Renal cortex interstitium (tissue), 11 donors: ENCODE measurements around the gene CSNK1D. TPM values are rescaled to one million over a fixed set of nuclear protein-coding genes. Genes with fewer than 3 reads are reported as not detected.

Experiments
- DNase-seq, 11 donors: peaks; one replicate each; pipeline ENCODE4 v3.0.0-alpha.2; 2013; ENCODE audit warnings: low read depth in 9 of 11, low spot score in 4 of 11; ENCODE audit errors: extremely low read depth in 1 of 11
- polyA plus RNA-seq, 3 donors: library from polyadenylated mRNA; unstranded; fragments of 120-200 nt; gene quantifications; one replicate each; pipeline ENCODE4 v1.2.1, GENCODE V29; 2013; ENCODE audit not compliant: insufficient read length in 3 of 3

CSNK1D gene
- polyA plus RNA-seq, 3 donors, result 116 to 137 (median 127) TPM

GRCh38 chr17:82300228-82300627, 26.7 kb upstream of the CSNK1D start:
- no peak for DNase-seq

DNA sequence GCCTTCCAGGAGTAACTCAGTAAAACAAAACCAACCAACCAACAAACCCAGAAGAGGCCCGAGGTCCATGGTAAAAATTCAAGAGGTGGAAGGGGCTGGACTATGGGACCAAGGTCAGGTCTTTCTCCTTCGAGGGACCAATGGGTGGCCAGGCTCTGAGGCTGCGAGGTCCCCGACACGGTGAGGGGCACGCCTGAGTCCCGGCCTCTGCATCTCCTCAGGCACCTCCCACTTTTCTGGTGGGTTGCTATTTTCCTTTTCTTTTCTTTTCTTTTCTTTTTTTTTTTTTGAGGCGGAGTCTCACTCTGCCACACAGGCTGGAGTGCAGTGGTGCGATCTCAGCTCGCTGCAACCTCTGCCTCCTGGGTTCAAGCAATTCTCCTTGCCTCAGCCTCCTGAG, 26.0 kb upstream of the CSNK1D start:
- DNase-seq, result no peak

- DNase-seq, result no peak
Observed at GRCh38 chr17:82298538-82299421, 25.3 kb upstream of the CSNK1D start.

DNA sequence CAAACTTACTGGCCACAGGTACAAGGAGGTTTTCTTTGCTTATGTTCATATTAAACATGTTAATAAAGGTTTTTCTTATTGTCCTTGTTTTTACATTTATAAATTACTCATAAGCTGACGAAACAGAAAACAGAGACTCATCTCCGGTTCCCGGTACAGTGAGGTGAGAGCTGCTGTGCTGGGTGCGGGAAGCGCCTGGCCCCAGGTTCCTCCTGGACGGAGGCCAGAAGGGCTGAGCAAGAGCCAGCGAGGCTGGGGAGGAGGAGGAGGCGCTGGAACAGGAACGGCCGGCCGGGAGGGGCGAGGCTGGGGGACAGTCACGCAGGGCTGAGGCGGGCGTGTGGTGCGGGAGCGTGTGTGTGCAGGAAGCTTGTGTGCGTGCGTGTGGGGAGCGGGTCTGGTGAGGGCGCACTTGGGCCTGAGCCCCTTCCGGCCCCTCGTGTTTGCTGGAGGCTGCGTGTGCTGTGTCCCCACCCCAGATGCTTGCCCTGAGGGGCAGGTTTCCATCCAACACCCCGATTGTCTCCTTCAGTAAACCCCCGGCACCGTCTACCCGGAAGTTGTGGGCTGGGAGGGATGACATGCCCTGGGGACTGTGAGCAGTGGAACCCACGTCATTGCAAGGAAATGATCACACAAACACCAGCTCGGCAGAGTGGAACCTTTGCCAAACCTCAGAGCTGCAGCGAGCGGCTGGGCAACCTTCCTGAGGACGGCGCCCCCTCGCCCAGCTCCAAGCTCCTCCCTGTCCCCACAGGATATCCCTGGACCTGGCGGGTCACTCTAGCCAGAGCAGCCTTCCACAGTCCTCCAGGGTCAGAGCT, 24.4 kb upstream of the CSNK1D start:
- peak in 3 of 11 donors; percentile 33 to 43 (median 40) for DNase-seq

DNA sequence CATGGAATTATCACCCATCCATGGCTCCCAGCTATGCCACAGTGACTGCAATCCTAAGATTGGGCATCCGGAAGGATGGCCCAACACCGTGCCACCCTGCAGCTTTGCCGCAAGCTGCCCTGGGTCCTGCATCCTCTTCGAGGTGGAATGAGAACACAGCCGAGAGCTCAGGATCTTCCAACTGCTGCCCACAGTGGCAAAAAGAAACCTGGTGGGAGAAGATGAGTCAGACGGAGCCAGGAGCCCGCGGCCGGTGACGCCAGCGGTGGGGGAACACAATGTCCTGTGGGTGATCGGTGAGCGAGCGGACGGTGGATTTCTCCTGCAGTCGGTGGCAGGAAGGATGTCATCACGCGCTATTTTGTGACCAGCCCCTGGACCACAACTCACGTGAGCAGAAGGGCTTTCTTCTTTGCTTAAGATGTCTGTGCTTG, 23.8 kb upstream of the CSNK1D start:
- DNase-seq, result no peak

DNA sequence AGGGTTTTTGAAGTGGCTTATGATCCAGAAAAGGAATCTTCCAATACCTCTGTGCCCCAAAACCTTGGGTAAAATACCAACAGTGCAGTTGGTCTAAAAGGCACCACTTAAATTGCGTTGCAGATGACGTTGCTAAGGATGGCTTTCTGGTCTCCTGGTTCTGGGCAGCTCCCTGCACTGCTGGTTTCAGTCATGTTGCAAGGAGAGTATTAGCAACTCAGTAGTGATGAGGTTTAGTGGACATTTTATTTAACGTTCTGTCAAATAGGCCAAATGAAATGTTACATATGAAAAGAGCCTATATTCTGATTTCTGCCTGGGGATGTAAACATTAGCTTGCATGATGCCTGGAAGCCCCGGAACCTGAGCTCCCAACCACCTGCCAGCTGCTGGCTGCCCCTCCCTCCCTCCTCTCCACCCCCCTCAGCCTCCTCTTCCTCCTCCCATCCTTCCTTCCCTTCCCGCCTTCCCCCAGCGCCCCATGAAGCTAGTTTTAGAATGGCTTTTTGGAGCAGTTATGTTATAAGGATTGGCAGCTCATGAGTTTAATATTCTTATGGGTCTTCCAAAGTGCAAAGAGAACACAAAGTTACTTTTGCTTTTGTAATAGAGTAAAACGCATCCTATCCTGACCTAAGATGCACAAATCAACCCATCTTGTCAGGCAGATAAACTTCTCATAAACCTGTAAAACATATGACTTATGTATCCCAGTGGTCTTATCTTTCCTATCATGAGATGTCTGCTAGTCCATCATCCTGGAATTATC, 23.2 kb upstream of the CSNK1D start:
- no peak for DNase-seq

DNA sequence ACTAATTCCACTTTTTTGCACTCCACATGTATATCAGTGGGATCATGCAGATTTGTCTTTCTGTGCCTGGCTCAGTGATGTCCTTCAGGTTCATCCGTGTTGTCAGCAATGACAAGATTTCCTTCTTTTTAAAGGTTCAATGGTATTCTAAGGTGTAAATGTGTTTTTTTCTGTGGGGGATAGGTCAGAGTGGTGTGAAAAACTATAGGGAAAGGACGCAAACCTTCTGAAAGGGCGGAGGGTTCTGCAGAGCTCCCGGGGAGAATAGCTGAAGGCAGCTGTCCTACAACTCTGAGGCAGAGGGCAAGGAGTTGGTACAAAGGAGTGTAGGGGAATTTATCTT, 21.9 kb upstream of the CSNK1D start:
- DNase-seq, result no peak

- DNase-seq, result no peak
Observed at GRCh38 chr17:82294064-82294773, 20.7 kb upstream of the CSNK1D start.

DNA sequence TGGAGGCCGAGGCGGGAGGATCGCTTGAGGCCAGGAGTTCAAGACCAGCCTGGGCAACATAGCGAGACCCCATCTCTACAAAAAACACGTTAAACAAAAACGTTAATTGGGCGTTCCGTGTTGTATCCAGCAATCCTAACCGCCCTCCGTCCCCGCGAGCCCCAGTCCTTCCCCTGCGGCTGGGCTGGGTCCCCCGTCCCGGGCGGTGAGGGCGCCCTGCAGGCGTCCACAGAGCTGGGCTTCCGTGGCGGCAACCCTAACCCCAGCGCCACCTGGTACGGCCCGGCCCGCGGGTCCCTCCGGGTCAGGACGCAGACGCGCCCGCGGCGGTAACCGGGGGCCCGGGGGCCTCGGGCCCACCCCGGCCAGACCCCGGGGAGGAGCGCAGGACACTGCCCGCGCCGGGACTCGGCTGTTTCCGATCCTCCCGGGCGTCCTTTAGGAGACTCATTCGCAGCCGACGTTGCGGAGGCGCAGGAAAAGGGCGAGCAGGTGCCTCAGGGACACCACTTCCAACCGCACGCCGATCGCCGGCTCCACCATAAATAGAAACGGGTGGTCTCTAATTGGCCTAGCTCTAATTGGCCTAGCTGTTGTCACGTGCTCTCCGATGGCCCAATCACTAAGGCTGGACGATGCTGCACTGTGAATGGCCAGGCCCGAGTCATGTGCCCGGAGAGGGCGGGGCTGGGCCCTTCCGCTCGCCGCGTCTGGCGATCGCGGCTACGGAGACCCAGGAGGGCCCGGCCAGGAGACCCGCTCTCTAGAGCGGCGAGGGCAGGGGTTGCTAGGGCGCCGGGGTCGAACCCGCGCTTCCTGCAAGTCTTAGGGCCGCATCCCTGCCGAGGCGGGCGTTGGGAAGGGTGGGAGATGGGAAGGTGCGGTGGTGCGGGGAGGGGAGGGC, 19.0 kb upstream of the CSNK1D start:
- peak; percentile 87 to 97 (median 94) for DNase-seq

GRCh38 chr17:82291582-82292250, 18.2 kb upstream of the CSNK1D start:
- DNase-seq, result no peak

DNA sequence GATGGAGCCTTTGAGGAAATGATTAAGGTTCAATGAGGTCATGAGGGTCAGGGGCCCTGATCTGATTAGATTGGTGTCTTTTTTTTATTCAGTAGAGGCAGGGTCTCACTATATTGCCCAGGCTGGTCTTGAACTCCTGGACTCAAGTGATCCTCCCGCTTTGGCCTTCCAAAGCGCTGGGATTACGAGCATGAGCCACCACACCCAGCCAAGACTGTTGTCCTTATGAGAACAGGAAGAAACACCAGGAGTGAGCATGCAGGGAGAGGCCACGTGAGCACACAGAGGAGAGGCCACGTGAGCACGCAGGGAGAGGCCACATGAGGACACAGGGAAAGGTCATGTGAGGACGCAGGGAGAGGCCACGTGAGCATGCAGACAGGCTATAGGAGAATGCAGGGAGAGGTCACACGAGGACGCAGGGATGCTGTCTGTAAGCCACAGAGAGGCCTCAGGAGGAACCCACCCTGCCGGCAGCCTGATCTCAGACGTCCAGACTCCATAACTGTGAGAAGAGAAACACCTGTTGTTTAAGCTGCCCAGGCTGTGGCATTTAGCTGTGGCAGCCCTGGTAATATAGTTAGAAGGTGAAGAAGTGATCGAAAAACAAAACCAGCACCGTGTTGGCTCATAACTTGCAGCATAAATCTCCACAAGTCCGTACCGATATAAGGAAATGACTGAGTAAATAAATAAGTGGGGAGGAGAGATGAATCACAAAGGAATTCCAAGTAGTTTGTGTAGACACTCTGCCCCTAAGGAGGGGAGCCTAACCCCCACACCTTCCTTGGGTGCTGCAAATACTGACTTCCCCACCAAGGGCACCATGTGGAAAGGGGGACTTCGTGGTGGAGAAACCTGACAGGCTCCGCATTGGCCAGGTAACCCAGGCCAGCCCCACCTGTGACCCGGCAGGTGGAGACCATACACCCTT, 14.6 kb upstream of the CSNK1D start:
- no peak for DNase-seq

- no peak for DNase-seq
Observed at GRCh38 chr17:82287013-82287867, 13.7 kb upstream of the CSNK1D start.

GRCh38 chr17:82285141-82285540, 11.6 kb upstream of the CSNK1D start:
- no peak for DNase-seq

DNA sequence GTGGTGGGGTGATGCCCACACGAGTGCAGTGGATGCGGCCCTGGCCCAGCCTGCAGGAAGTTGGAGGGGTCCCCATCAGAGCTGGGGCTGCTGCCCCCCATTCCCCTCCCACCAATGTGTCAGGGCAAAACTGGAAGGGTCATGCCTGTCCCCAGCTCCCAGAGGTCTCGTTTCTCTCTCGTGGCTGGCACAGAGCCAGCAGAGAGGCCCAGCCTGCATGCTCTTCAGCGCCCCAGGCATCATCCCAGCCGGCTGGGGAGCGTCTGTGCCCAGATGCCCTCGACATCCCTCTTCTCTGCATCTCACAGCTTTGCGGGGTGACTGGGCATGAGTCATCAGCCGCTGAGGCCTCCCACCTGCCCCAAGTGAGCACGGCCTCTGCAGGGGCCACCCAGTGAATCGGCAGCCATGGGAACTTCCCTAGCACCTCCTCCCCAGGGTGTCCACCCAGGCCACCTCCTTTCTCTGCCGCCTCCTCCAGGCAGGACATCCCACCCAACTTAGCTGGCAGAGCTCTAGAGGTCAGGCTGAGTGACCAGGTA, 9.8 kb upstream of the CSNK1D start:
- DNase-seq, result no peak
